ENCODE results near the gene DLST. TPM values are rescaled to one million over a fixed set of nuclear protein-coding genes. Genes with fewer than 3 reads are reported as not detected.

DLST gene
- polyA plus RNA-seq, 2 of the 4 experiments (the other 2 are of a cell fraction): 102 to 129 TPM

GRCh38 chr14:74938531-74939495, 57.1 kb downstream of the DLST start:
- no peaks in the 10 kb centered on the region for H3K9me3 ChIP-seq
- no peak for FAIRE-seq
- DNase-seq (ENCODE audit: low read depth in 1 of 2, low spot score in 1 of 2): no peak
- H3K4me1 ChIP-seq: peaks cover 9% of the 10 kb centered on the region
- POLR2A ChIA-PET: no interaction called here
- no peak for ATAC-seq
- H3K4me2 ChIP-seq: no peak overlapping the region
- TF ChIP-seq HEYL (CRISPR knock-in tag; IDR thresholded peaks at IDR 0.05) (no peak), SMC3 (IDR thresholded peaks at IDR 0.05) (no peak)
- H3K4me3 ChIP-seq: no peak overlapping the region
- WGBS (ENCODE audit: missing lambda C conversion rate): 84% methylated on average over 10 of the region's 10 CpGs
- no peak overlapping the region for H3K27ac ChIP-seq
- CTCF ChIA-PET: interaction anchor here (1.1 to 6.2 kb wide), 6 partner anchors 8 to 150 kb away, joined by 3 to 50 read pairs (median 10); partner anchors contain the start of gene PGF

- 87% methylated on average over 18 of the region's 18 CpGs for WGBS (ENCODE audit: missing lambda C conversion rate)
- H3K4me1 ChIP-seq: peaks cover 21% of the 10 kb centered on the region
- no peak for TF ChIP-seq GATA3 (IDR thresholded peaks at IDR 0.05; ENCODE audit: borderline replicate concordance)
- no peak for TF ChIP-seq HMGXB4 (CRISPR knock-in tag; IDR thresholded peaks at IDR 0.05; ENCODE audit: borderline replicate concordance)
- TF ChIP-seq RFX5 (IDR thresholded peaks at IDR 0.05): no peak
- DNase-seq (ENCODE audit: low read depth in 1 of 2, low spot score in 1 of 2) (no peak), FAIRE-seq (no peak), ATAC-seq (no peak)
- H3K4me3 ChIP-seq: no peak overlapping the region
- ChIA-PET POLR2A (no interaction called here), CTCF (interaction anchor here (0.6 to 7.9 kb wide), 7 partner anchors 16 to 329 kb away, joined by 3 to 105 read pairs (median 3); partner anchors contain the start of genes LTBP2 and PGF)
- H3K9me3 ChIP-seq: no peaks in the 10 kb centered on the region
- H3K27ac ChIP-seq: no peak overlapping the region
- H3K4me2 ChIP-seq: no peak overlapping the region
Observed at GRCh38 chr14:74940956-74941565, 59.3 kb downstream of the DLST start.

GRCh38 chr14:74941676-74942097, 60.0 kb downstream of the DLST start:
- Histone ChIP-seq H3K4me2 (no peak overlapping the region), H3K9me3 (no peaks in the 10 kb centered on the region), H3K27ac (no peak overlapping the region), H3K4me3 (no peak overlapping the region), H3K4me1 (peaks cover 23% of the 10 kb centered on the region)
- no peak for FAIRE-seq
- WGBS (ENCODE audit: missing lambda C conversion rate): 76% methylated on average over 12 of the region's 13 CpGs
- no peak for TF ChIP-seq HOXA7 (CRISPR knock-in tag; IDR thresholded peaks at IDR 0.05)
- no peak for TF ChIP-seq PHF8 (IDR thresholded peaks at IDR 0.05; ENCODE audit: borderline replicate concordance, low read depth)
- no peak for TF ChIP-seq MAZ (IDR thresholded peaks at IDR 0.05; ENCODE audit: borderline replicate concordance, low read depth, low read length)
- TF ChIP-seq EP300 (IDR thresholded peaks at IDR 0.05): no peak
- TF ChIP-seq ZFP36 (IDR thresholded peaks at IDR 0.05; ENCODE audit: borderline replicate concordance, partially characterized antibody): no peak
- no peak for TF ChIP-seq HEYL (CRISPR knock-in tag; IDR thresholded peaks at IDR 0.05)
- no peak for TF ChIP-seq RNF2 (IDR thresholded peaks at IDR 0.05; ENCODE audit: borderline replicate concordance, low read depth)
- no peak for ATAC-seq
- ChIA-PET POLR2A (interaction anchor here (1.0 kb wide), 1 partner anchor 14 kb away, joined by 3 read pairs; the partner anchor contains the start of gene PGF), CTCF (interaction anchor here (0.6 to 7.9 kb wide), 6 partner anchors 15 to 329 kb away, joined by 3 to 105 read pairs (median 7); partner anchors contain the start of genes LTBP2 and PGF)
- DNase-seq (ENCODE audit: low read depth in 1 of 2, low spot score in 1 of 2): no peak

- DNase-seq (ENCODE audit: low read depth in 1 of 2, low spot score in 1 of 2) (no peak), FAIRE-seq (no peak), ATAC-seq (no peak)
- Histone ChIP-seq H3K4me1 (peaks cover 23% of the 10 kb centered on the region), H3K4me2 (no peak overlapping the region), H3K9me3 (no peaks in the 10 kb centered on the region), H3K27ac (no peak overlapping the region), H3K4me3 (no peak overlapping the region)
- ChIA-PET CTCF (interaction anchor here (1.4 to 7.9 kb wide), 4 partner anchors 15 to 330 kb away, joined by 3 to 105 read pairs (median 26); partner anchors contain the start of genes LTBP2 and PGF), POLR2A (interaction anchor here (0.6 to 1.0 kb wide), 2 partner anchors 13 to 164 kb away, joined by 3 to 4 read pairs; partner anchors contain the start of gene PGF)
- WGBS (ENCODE audit: missing lambda C conversion rate): 86% methylated on average over 12 of the region's 12 CpGs
- TF ChIP-seq CEBPB (IDR thresholded peaks at IDR 0.05): no peak
- TF ChIP-seq RARB (CRISPR knock-in tag; IDR thresholded peaks at IDR 0.05): no peak
- TF ChIP-seq FOSL2 (IDR thresholded peaks at IDR 0.05): no peak
- no peak for TF ChIP-seq FOSL2 (CRISPR knock-in tag; IDR thresholded peaks at IDR 0.05)
- TF ChIP-seq, protein P1, sequence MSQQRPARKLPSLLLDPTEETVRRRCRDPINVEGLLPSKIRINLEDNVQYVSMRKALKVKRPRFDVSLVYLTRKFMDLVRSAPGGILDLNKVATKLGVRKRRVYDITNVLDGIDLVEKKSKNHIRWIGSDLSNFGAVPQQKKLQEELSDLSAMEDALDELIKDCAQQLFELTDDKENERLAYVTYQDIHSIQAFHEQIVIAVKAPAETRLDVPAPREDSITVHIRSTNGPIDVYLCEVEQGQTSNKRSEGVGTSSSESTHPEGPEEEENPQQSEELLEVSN (IDR thresholded peaks at IDR 0.05; ENCODE audit: borderline replicate concordance, low read depth): no peak
- no peak for TF ChIP-seq NPAS2 (CRISPR knock-in tag; IDR thresholded peaks at IDR 0.05; ENCODE audit: borderline replicate concordance)
- no peak for TF ChIP-seq ZC3H11A (IDR thresholded peaks at IDR 0.05)
- TF ChIP-seq JUNB (IDR thresholded peaks at IDR 0.05): no peak
- TF ChIP-seq PHF8 (IDR thresholded peaks at IDR 0.05; ENCODE audit: borderline replicate concordance, low read depth): no peak
- no peak for TF ChIP-seq CTCF (IDR thresholded peaks at IDR 0.05)
- no peak for TF ChIP-seq HES2 (IDR thresholded peaks at IDR 0.05)
- TF ChIP-seq KDM1A (IDR thresholded peaks at IDR 0.05; ENCODE audit: low read depth): no peak
- TF ChIP-seq TP53 (CRISPR knock-in tag; IDR thresholded peaks at IDR 0.05): no peak
- TF ChIP-seq EP300 (IDR thresholded peaks at IDR 0.05): no peak
Observed at GRCh38 chr14:74942181-74942580, 60.5 kb downstream of the DLST start.
